ENCODE measurements around the gene ELOVL3.
"Not testable (repeated sequence)": the region's sequence is repeated elsewhere in the genome, so short reads cannot be mapped to it uniquely, and the experiment has no call there.

Gene ELOVL3

GRCh38 chr10:102229810-102230263, 3.7 kb downstream of the ELOVL3 start:
- DNase-seq, result peak; percentile 40 to 62

DNA sequence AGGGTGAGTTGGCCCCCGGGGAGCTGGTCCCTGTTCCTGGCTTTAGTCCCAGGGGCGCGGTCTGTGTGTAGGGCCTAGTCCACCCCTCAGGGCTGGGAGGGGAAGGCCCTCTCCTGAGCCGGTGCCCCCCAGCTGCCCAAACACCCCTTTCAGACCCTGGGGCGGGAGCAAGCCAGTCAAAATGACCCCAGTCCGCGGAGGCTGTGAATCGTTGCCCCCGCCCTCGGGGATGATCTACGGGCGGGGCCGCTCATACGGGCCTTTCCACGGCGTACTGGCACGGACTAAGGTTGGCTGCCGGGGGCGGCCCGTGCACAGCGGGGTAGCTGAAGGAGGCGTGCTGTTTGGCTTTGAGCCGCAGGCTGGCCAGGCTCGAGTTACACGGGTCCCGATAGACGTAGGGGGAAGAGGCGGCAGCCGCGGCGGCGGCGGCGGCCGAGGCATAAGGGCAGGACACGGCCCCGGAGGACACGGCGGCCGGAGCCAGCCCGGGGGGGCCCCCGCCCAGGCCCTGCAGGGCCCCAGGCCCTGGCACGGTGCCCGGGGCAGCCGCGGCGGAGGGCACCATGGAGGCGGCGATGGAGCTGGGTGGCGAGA, 4.3 kb downstream of the ELOVL3 start:
- peak in 1 of 2 donors; percentile 43 for DNase-seq

GRCh38 chr10:102230861-102231356, 4.8 kb downstream of the ELOVL3 start:
- DNase-seq, result no peak

DNA sequence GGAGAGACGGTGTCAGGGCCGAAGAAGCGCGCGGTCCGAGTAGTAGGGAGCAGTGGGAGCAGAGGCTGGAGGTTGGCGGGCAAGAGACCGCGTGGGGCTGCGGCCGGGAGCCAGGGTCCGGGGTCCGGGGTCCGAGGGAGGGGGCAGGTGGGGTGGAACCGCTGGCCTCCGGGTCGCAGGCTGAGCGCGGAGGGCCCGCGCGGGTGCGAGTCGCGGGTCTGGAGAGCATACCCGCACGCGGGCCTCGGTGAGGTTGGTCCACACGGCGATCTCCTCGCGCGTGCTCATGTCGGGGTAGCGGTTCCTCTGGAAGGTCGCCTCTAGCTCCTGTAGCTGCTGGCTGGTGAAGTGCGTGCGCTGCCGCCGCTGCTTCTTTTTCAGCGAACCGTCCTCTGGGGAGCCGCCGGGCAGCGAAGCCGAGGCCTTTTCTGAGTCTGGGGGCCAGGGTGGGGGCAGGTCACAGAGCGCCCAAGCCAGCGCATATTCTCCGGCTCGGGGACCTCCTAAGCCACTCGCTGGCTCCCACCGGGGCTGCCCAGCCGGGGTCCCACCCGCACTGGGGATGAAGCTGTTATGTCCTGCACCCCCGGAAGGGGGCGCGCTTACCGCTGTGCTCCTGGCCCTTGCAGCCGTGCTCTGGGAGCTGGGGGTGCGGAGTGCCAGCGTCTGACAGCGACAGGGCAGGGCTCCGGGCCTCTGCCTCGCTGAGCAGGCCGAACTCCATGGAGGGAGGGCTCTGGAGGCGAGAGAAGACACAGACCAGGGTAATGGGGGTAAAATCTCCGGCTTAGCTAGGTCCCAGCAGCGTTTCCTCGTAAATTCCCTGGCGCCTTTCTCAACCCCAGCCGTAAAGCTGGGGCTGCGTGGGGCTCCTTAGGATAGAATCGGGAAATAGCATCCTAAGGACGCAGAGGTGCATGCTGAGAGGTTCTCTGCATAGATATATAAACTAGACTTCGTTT, 5.5 kb downstream of the ELOVL3 start:
- DNase-seq, result peak; percentile 31 to 56

- DNase-seq, result no peak
These were observed 7.9 kb downstream of the ELOVL3 start for GRCh38 chr10:102233997-102234396.

- DNase-seq, result no peak
These were observed 8.9 kb downstream of the ELOVL3 start for GRCh38 chr10:102234888-102235597.

GRCh38 chr10:102235598-102235920, 9.5 kb downstream of the ELOVL3 start:
- DNase-seq, result no peak

DNA sequence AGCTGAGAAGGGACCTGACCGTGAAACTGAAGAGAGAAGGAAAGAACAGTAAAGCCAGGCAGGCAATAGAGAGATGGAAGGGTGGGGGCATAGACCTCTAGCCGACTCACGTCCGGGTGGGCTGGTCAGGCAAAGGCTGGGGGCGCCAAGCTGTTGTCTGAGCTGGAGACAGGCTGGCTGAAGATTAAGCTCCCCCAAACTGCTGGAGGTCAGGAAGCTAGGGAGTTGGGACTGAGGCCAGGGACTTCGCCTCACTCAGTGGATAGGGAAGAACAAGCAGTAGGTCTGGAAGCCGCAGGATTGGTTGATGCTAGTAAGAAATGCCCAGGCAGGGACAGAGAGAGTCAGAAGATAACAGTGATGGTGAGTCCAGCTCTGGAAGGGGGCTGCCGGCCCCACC, 9.9 kb downstream of the ELOVL3 start:
- DNase-seq, result no peak

DNA sequence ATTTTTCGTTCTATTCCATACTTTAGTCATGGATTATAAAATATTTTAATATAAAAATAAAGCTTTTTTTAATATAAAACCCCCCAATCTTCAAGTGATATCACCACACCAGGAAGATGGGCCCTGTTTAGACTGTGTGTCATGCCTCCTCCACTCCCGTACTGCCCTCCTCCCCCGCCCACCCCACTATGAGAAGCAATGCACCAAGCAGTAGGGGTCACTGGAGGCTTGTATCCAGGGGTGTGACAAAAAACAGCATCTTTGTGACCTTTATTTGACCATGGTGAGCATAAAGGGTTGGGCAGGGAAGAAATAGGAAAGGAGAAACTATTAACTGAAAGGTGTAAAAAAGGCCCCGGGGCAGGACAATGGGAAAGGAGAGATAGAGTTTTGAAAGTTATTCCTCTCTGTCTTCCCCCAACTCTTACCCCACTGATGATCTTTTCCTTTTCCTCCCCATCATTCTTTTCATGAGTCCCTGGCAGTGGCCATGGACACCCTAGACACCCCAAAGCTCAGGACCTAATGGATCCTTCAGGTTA, 11.7 kb downstream of the ELOVL3 start:
- DNase-seq, result no peak

DNA sequence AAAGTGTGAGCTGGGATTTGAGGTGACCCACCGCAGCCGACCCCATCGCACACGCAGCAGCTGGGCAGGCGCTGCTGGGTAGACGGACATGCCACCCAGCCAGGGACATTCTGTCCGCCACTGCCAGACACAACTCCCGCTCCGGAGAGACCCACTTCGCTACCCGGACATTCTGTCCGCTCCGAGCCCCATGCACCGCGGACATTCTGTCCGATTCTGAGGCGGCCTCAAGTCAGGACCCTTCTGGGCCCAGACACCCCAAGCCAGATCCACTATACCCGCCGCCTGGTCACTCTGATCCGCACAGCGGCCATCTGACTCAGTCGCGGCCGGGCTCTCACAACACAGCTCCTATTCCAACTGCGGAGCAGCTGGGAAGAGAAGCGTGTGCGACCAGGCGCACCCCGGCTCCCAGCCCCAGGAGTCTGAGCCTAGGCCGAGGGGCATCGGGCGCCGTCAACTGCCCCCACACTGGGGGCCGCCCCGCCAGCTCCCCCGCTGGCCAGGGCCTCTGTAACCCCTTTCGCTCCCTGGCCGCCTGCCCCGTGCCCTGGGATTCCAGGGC, 14.4 kb downstream of the ELOVL3 start:
- no peak for DNase-seq

- peak in 1 of 2 donors; percentile 65 for DNase-seq
These were observed 14.9 kb downstream of the ELOVL3 start for GRCh38 chr10:102241032-102241443.

DNA sequence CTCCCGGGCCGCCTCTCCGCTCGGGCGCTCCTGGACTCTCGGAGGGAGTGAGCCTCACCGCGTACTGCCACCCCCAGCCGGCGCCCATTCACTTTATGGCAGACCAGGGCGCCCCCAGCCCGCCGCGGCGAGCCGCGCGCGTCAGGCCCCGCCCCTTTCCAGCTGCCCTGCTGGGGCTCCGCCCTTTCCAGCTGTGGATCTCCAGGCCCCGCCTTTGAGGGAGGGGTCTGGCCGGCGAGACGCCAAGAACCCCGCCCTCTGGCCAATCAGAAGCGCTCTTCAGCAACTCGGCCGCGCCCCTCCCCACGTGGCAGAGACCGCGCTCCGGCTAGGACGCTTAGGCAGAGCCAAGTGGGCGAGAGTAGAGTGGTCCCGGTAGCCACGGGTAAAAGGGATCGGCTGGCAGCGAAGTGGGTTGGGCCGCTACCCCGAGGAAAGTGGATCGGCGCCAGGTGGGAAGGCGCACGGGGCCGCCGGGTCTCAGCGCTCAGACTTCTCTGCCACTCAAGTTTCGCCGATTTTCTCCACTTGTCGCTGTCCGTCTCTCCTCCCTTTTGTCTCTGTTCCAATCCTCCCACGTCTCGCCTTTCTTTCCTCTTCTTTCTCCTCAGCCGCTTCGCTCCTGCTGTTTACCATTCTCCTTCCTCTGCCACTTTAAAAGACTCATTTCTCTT, 15.5 kb downstream of the ELOVL3 start, which contains the start of gene PITX3:
Gene PITX3 (minus strand): TSS at position 69 of the 674 bp plus-strand sequence. CDS start 9,432 bp downstream, outside the sequence.
- DNase-seq, result peak; percentile 50 to 65

DNA sequence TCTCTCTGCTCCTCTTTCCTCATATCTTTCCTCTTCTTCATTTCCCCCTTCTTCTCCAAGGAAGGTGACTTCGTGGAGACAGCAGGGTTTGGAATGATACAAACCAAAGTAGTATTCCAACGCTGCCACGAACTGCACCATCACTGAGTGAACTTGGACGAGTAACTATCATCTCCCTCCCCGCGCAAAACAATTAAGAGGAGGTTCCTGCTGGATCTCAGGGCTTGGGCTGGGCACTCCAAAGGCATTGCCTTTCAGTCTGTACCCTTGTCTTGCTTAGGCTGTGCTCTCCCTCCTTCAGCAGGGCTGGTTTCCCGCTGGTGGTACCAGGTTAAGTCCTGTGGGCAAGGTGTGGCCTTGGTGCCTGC, 16.0 kb downstream of the ELOVL3 start:
- DNase-seq, result no peak

DNA sequence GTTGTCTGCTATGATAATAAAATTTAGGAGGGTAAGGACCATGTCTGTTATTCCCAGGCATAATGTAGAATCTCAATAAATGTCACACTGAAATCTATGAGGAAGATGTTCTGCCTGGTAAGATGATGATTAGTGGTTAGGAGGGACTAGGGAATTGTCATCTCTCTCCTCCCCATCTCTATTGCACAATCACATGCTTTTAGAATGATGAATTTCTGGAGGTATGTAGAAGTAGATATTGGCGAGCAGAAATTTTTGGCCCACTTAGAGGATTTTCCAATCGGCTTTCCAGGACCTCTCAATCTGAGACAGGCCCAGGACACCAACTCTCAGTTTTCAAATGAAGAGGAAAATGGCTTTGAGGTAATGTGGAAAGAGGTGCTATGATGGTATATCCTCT, 17.2 kb downstream of the ELOVL3 start:
- DNase-seq, result no peak

DNA sequence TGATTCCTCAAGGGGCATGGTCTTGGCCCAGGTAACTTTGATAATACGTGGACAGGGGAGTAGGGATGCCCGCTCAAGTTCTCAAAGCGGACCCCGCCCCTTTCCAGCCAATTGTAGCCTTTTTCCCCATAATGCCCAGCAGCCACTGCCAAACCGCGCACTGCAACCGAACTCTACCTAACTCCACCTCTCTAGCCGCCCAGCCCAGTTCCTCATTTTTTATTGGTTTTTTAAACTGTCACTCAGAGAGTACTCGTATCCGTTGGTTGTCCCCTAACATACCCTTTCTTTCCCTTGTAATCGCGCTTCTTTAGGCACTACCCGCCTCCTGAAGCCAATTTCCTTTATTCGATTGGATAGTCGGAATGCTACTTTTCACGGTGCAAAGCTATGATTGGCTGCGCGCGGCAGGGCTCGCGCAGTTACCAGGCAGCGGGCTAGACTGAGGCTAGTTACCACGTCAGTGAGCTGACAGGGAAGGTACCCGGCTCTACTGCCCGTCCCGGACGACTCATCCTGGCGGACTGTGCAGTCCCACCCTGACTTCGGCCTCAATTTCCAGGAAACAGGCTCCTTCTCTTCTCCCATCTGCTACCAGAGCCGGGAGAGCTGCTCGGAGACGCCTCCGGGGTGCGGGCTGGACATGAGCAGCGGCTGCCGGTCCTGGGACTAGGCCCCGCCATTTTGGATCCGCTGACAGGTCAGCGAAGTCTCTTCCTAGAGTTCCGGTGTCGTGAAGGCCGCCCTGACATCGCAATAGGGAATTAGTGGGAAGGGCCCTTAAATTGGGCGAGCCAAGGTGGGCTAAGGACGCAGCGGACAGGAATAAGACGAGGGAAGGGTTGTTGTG, 19.2 kb downstream of the ELOVL3 start, which contains the start of gene GBF1:
Gene GBF1 (plus strand): TSS at position 451 of the 850 bp plus-strand sequence. CDS start 13,407 bp downstream, outside the sequence.
- DNase-seq, result peak; percentile 84 to 100

GRCh38 chr10:102245932-102246251, 19.8 kb downstream of the ELOVL3 start:
- DNase-seq, result no peak

DNA sequence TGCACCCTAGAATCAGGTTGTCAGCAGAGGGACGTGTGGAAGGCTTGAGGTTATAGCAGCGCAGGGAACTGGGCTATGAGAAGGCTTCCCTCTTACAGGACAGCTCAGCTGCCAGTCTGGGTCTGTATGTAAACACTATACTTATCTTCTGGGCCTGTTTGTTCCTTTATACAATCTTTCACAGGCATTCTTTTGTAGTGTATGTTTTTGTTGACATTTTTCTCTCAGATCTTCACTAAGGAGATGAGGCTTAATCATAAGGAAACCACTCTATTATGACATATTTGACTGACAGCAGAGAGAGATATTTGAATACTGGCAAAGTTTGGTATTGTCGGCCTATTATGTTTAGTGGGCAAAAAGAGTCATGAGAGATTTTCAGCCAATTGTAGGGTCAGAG, 20.2 kb downstream of the ELOVL3 start:
- no peak for DNase-seq

DNA sequence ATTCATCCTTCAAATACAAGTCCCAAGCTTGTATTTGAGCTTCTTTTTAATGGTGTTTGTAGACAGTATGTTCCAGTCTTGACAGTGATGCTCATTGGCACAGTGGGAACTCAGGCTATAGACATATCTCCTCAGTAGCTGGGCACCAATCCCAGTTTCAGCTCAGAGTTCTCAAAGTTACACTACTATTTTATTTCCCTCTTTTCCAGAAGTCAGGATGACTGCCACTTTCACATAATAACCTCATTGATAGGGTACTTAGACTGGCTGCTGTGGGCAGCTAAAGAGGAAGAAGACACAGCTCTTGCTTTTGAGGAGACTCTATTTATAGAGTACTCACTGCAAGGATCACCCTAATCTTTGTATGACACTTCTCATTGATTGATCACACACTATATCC, 21.6 kb downstream of the ELOVL3 start:
- no peak for DNase-seq

DNA sequence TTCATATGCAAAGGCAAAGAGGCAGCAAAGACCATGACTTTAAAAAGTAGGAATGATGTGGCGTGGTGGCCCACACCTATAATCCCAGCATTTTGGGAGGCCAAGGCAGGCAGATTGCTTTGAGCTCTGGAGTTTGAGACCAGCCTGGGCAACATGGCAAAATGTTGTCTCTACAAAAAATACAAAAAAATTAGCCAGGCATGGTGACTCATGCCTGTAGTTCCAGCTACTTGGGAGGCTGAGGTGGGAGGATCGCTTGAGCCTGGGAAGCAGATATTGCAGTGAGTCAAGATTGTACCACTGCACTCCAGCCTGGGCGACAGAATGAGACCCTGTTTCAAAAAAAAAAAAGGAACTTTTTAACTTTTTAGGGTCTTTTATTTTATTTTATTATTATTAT, 26.4 kb downstream of the ELOVL3 start:
- DNase-seq, result not testable (repeated sequence)

DNA sequence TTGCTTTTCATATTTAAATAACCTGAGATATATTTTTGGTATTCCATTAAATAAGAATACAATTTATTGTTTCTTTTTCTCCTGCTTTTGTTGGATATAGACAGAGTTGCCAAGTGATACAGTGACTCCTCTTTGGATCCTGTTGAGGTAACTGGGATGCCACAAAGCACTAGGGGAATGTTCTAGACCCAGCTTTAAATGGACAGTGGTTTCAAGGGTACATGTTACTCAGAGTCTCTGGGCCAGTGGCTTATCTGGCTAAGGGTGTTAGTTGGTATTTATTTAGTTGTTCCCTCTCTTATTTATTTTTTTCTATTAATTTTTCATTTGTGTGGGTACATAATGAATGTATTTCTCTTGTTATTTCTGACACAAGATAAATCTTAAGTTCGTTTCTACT, 28.3 kb downstream of the ELOVL3 start:
- DNase-seq, result no peak

DNA sequence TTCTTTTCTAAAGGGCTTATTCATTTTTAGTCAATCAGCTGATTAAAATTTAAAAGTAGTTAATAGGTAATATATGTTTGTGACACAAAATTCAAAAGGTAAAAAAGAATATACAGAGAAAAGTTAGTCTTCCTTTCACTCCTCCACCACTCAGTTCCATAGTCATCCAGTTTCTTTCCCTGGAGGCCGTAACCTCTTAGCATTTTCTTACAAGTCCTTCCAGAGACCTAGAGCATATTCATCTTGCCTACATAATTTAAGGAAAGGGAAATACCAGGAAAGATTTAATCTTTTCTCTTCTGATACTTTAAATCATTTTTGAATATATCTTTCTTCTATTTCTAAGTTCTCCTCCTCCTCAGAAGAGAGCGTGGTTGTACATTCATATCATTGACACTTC, 29.3 kb downstream of the ELOVL3 start:
- DNase-seq, result no peak
